GM12878 (cell line): ENCODE measurements around the gene NAAA. TPM values are rescaled to one million over a fixed set of nuclear protein-coding genes. Genes with fewer than 3 reads are reported as not detected.

ENCODE experiments used
- ATAC-seq: fragments of 200-7000 bp; cut with Tn5 transposase; 3 replicates; pipeline ENCODE4 v1.9.1; 2020; ENCODE audit warnings: mild to moderate bottlenecking, moderate library complexity
- BruUV-seq: library from RNA; stranded (reverse); fragments of 400-500 nt; replicated peaks from 2 replicates; lab custom pipeline; 2021; lab: Mats Ljungman, UMichigan
- CTCF ChIA-PET: fragments of 300-600 bp; sonication (Branson Sonifier 250); formaldehyde crosslinking; extraction: SDS; loops from one replicate; lab custom pipeline; 2021; ENCODE audit warnings: inconsistent platforms; lab: Yijun Ruan, JAX
- POLR2A ChIA-PET: fragments of 350-600 bp; formaldehyde crosslinking; extraction: SDS; loops from one replicate; lab custom pipeline; 2021; ENCODE audit warnings: inconsistent platforms; lab: Charles Lee
- RAD21 ChIA-PET: fragments of 300-600 bp; sonication (Branson Sonifier 250); formaldehyde crosslinking; loops from one replicate; lab custom pipeline; 2023; ENCODE audit warnings: antibody characterized with exemption; ENCODE audit not compliant: unreplicated experiment; lab: Charles Lee
- SMC1A ChIA-PET: fragments of 300-600 bp; sonication (Branson Sonifier 250); formaldehyde crosslinking; loops from one replicate; lab custom pipeline; 2023; ENCODE audit not compliant: unreplicated experiment, uncharacterized antibody; lab: Charles Lee
- DNase-seq: peaks from one replicate; pipeline ENCODE4 v3.0.0-alpha.2; 2011; ENCODE audit warnings: low read depth, low spot score
- FAIRE-seq: peaks from 3 replicates; lab custom pipeline; 2011; peaks lifted over from hg19 to GRCh38; lab: Jason Lieb, UNC
- H2AFZ ChIP-seq: 2 replicates; pipeline ENCODE4 v1.6.0; 2011; ENCODE audit warnings: low read depth, low read length, control low read depth; ENCODE audit not compliant: control insufficient read depth
- H3K27ac ChIP-seq: 2 replicates; pipeline ENCODE4 v1.5.1; 2011; ENCODE audit warnings: control low read depth; ENCODE audit not compliant: control insufficient read depth, insufficient read depth
- H3K27me3 ChIP-seq, 2 experiments: replicated peaks in 1 of 2; 2 replicates each; pipeline versions ENCODE4 v1.6.0 to v1.6.1; 2011; ENCODE audit warnings: low read length in 1 of 2; ENCODE audit not compliant: control insufficient read depth in 2 of 2, insufficient read depth in 2 of 2
- H3K36me3 ChIP-seq, 2 experiments: 2 replicates each; pipeline ENCODE4 v1.5.1; 2011; ENCODE audit warnings: low read length in 1 of 2; ENCODE audit not compliant: control insufficient read depth in 2 of 2, insufficient read depth in 2 of 2
- H3K4me1 ChIP-seq: 2 replicates; pipeline ENCODE4 v1.6.1; 2011; ENCODE audit warnings: mild to moderate bottlenecking, low read length, moderate library complexity, mixed read lengths; ENCODE audit not compliant: control insufficient read depth, insufficient read depth
- H3K4me2 ChIP-seq: 2 replicates; pipeline ENCODE4 v1.6.0; 2011; ENCODE audit warnings: control low read depth; ENCODE audit not compliant: control insufficient read depth, insufficient read depth
- H3K4me3 ChIP-seq: fragments of 200-600 bp; sonication (generic); 2 replicates; pipeline ENCODE4 v1.5.1; 2016
- H3K79me2 ChIP-seq: 2 replicates; pipeline ENCODE4 v1.6.0; 2011; ENCODE audit warnings: low read length; ENCODE audit not compliant: control insufficient read depth, insufficient read depth
- H3K9ac ChIP-seq: 2 replicates; pipeline ENCODE4 v1.8.0; 2011; ENCODE audit warnings: low read length, control low read depth, mixed read lengths; ENCODE audit not compliant: control insufficient read depth, insufficient read depth
- H3K9me3 ChIP-seq: replicated peaks from 3 replicates; pipeline ENCODE4 v1.5.1; 2011; ENCODE audit warnings: mild to moderate bottlenecking, low read length; ENCODE audit not compliant: control insufficient read depth, insufficient read depth
- H4K20me1 ChIP-seq: 2 replicates; pipeline ENCODE4 v1.6.0; 2011; ENCODE audit not compliant: control insufficient read depth, insufficient read depth
- MYC ChIP-seq: IDR thresholded peaks from 2 replicates; pipeline ENCODE4 v1.6.1; 2011; ENCODE audit warnings: mild to moderate bottlenecking, low read length, moderate library complexity, inconsistent platforms; ENCODE audit not compliant: insufficient read depth, insufficient replicate concordance, insufficient read length, severe bottlenecking
- ZNF687 ChIP-seq: fragments of 450-650 bp; IDR thresholded peaks from 2 replicates; pipeline ENCODE4 v1.6.1; 2017; ENCODE audit warnings: mild to moderate bottlenecking, moderate library complexity
- WGBS: methylation state at CpG from one replicate; pipeline ENCODE4 v1.1.6; 2016; ENCODE audit warnings: low lambda C conversion rate; ENCODE audit not compliant: insufficient replicate concordance, insufficient coverage; ENCODE audit errors: missing lambda C conversion rate; 5-methylcytosine and 5-hydroxymethylcytosine counted together
- in situ Hi-C: fragments of 300-500 bp; cut with MboI; formaldehyde crosslinking; loops from 9 replicates; pipeline ENCODE4 v1.14.3; 2018; ENCODE audit warnings: mixed read lengths
- intact Hi-C: fragments of 100-400 bp; cut with micrococcal nuclease; formaldehyde crosslinking; loops from one replicate; pipeline ENCODE4 v1.14.2; 2022; ENCODE audit not compliant: unreplicated experiment
- polyA plus RNA-seq, 11 experiments: library from polyadenylated mRNA; depleted of rRNA in 4 of 11; unstranded in 6 of 11; stranded (reverse) in 5 of 11; fragments of >200 nt; fragmentation: Nextera tagmentation in 4 of 11; fragmentation: Illumina TruSeq in 1 of 11; extraction: Ambion mirVana in 4 of 11; extraction: Trizol in 1 of 11; gene quantifications; 1 replicate in 1 of 11; 2 replicates in 10 of 11; pipeline versions ENCODE4 v1.2.1 to v1.2.3, GENCODE V29; 2011 to 2016; ENCODE audit warnings: inconsistent platforms in 2 of 11, missing spikeins in 2 of 11, low read depth in 1 of 11
- total RNA-seq, 4 experiments: library from RNA; depleted of rRNA in 3 of 4; stranded (reverse); fragments of >200 nt in 3 of 4; fragmentation: Illumina TruSeq in 1 of 4; extraction: Trizol in 1 of 4; gene quantifications; 2 replicates each; pipeline versions ENCODE4 v1.2.1 to v1.2.3, GENCODE V29; 2013 to 2021

The NAAA gene
- total and polyA plus RNA-seq, 10 of the 15 experiments (the other 5 are each of a cell fraction or from before 2014, with no cell fraction given), result 0.60 to 4.9 (median 2.6) TPM

DNA sequence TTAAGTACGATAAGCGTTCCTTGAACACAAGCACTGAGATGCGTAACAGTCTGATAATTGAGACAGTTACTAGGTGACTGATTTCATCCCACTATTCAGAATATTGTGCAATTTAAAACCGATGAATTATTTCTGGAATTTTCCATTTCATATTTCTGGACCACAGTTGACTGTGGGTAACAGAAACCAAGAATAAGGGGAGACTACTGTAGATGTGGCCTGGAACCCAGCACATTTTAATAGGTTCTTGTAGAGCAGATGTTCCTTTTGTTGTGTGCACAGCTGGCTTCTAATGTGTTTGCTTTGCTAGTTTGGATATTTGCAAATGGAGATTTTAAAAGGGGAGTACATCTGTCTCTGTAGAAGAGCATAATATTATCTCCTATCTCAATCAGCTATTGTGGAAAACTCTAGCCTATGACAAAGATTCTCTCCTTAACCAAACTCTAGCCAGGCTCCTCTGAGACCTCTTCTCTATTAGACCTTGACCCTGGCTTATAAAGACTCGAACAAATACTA, 16.4 kb downstream of the NAAA start:
- TF ChIP-seq ZNF687, result no peak
- TF ChIP-seq MYC, result no peak
- FAIRE-seq (no peak), ATAC-seq (no peak), DNase-seq (no peak)
- H3K9me3 ChIP-seq, result no peaks in the 10 kb centered on the region
- no peak overlapping the region for H3K4me2 ChIP-seq
- no peak overlapping the region for H3K9ac ChIP-seq
- no peak overlapping the region for H3K4me3 ChIP-seq
- no peak overlapping the region for H3K27ac ChIP-seq
- ChIA-PET SMC1A (interaction anchor here (0.6 kb wide), 2 partner anchors 9 to 77 kb away, joined by 3 read pairs; no protein-coding TSS in a partner anchor), POLR2A (no interaction called here), RAD21 (no interaction called here), CTCF (interaction anchor here (0.6 kb wide), 1 partner anchor 29 kb away, joined by 3 read pairs; no protein-coding TSS in a partner anchor)
- H2AFZ ChIP-seq, result no peak overlapping the region
- H3K4me1 ChIP-seq, result no peaks in the 10 kb centered on the region
- no peaks in the 10 kb centered on the region for H3K27me3 ChIP-seq
- BruUV-seq, result no TSS peak
- intact Hi-C loops (no loop called here), in situ Hi-C loops (no loop called here)
- no peaks in the 10 kb centered on the region for H4K20me1 ChIP-seq
- no peaks in the 10 kb centered on the region for H3K36me3 ChIP-seq
- no peaks in the 10 kb centered on the region for H3K79me2 ChIP-seq
- WGBS, result 97% methylated on average over 5 of the region's 5 CpGs
